Peyer's patch (tissue), 4 donors: ENCODE measurements around the gene PLOD2. TPM values are rescaled to one million over a fixed set of nuclear protein-coding genes. Genes with fewer than 3 reads are reported as not detected.

Experiments used
- DNase-seq, 3 donors: peaks; one replicate each; pipeline ENCODE4 v3.0.0-alpha.2; 2017 to 2019
- H3K27ac ChIP-seq, 4 donors: fragments of 200-600 bp; sonication (generic); one replicate each; pipeline ENCODE4 v1.5.1; 2016 to 2019
- H3K27me3 ChIP-seq, 2 donors: fragments of 200-600 bp; sonication (generic); one replicate each; pipeline ENCODE4 v1.5.1; 2019
- H3K36me3 ChIP-seq, 3 donors: fragments of 200-600 bp; sonication (generic); one replicate each; pipeline ENCODE4 v1.5.1; 2016 to 2019
- H3K4me1 ChIP-seq, 4 donors: fragments of 200-600 bp; sonication (generic); one replicate each; pipeline ENCODE4 v1.5.1; 2016 to 2019
- H3K4me3 ChIP-seq, 4 donors: fragments of 200-600 bp; sonication (generic); 1 replicate in 3 of 4; 2 replicates in 1 of 4; pipeline ENCODE4 v1.5.1; 2016 to 2019; ENCODE audit warnings: mild to moderate bottlenecking in 1 of 4
- H3K9me3 ChIP-seq, 4 donors: fragments of 200-600 bp; sonication (generic); one replicate each; pipeline ENCODE4 v1.5.1; 2016 to 2019; ENCODE audit warnings: mild to moderate bottlenecking in 1 of 4
- CTCF ChIP-seq, 6 experiments: fragments of 450-650 bp in 4 of 6; fragments of 200-600 bp in 2 of 6; sonication (generic) in 1 of 6; IDR thresholded peaks; one replicate each; pipeline ENCODE4 v1.5.1; 2017 to 2019; ENCODE audit warnings: antibody characterized with exemption in 6 of 6, mild to moderate bottlenecking in 3 of 6, moderate library complexity in 1 of 6
- POLR2A ChIP-seq, 2 donors: fragments of 450-650 bp; IDR thresholded peaks; one replicate each; pipeline ENCODE4 v1.5.1; 2017; ENCODE audit warnings: antibody characterized with exemption in 2 of 2, mild to moderate bottlenecking in 2 of 2, moderate library complexity in 2 of 2
- total RNA-seq, 4 donors: library from RNA; depleted of rRNA; stranded (reverse); fragments of >200 nt; gene quantifications; one replicate each; pipeline ENCODE4 v1.1.0, GENCODE V29; 2016

Gene PLOD2
- total RNA-seq, 4 donors from 2014 or later, result 9.9 to 78.8 (median 56.0) TPM

DNA sequence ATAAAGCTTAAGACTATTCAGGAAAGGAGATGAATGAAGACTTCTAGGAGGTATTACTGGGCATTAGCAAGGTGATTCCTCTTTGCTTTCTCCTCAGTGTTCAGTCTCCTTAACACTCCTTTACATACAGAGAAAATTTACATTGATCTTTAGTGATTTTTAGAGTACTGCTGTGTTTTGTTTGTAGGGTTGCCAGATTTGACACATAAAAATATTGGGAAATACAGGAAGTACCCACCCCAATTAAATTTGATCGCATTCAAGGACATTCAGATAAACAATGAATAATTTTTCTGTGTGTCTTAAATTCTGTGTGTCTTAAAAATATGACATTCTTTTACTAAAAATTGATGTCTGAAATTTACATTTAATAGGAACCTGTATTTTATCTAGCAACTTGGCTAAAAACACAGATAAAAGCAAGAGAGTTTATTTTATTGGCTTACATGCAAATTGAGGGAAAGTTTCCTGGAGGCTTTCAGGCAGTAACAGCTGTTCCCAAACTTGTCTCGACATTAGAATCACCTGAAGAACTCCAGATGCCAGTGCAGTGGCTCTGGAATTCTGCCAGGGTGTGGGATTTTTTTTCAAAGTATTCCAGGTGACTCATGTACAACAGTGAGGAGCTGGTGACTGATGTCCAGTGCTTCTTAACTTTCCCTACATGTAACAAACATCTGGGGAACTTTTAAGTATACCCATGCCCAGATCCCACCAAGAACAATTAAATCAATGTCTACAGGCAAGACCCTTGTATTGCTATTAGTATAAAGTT is 23.4 kb upstream of the PLOD2 start:
- H3K4me1 ChIP-seq, result no peaks in the 10 kb centered on the region
- no peaks in the 10 kb centered on the region for H3K36me3 ChIP-seq
- no peaks in the 10 kb centered on the region for H3K9me3 ChIP-seq
- no peak for TF ChIP-seq CTCF (IDR thresholded peaks at IDR 0.05)
- no peak for TF ChIP-seq POLR2A (IDR thresholded peaks at IDR 0.05)
- H3K27ac ChIP-seq, result no peak overlapping the region
- H3K27me3 ChIP-seq, result no peaks in the 10 kb centered on the region
- H3K4me3 ChIP-seq, result no peak overlapping the region
- DNase-seq, result no peak

DNA sequence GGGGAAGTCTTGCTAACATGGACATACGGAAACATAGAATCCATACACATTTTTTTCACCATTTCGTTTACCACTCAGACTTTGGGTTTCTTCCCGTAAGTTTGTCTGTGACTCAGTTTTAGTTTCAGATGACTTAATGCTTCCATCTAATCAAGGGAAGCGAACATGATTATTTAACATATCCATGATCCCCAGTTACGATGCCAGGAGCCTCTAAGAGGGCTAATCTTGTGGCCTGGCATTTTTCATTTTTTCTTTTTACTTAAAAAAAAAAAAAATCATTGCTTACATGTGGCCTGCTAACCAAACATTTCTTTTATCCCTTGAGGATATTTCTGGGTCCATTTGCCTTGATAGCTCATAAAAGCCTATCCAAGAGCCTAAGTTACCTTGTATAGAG is 20.2 kb upstream of the PLOD2 start:
- Histone ChIP-seq H3K27ac (no peak overlapping the region), H3K4me3 (no peak overlapping the region), H3K4me1 (no peaks in the 10 kb centered on the region), H3K9me3 (no peaks in the 10 kb centered on the region), H3K27me3 (no peaks in the 10 kb centered on the region), H3K36me3 (no peaks in the 10 kb centered on the region)
- DNase-seq, result no peak
- TF ChIP-seq POLR2A (IDR thresholded peaks at IDR 0.05), result no peak
- no peak for TF ChIP-seq CTCF (IDR thresholded peaks at IDR 0.05)

GRCh38 chr3:146180376-146180775 is 19.4 kb upstream of the PLOD2 start:
- Histone ChIP-seq H3K27ac (no peak overlapping the region), H3K4me3 (no peak overlapping the region), H3K4me1 (no peaks in the 10 kb centered on the region), H3K9me3 (no peaks in the 10 kb centered on the region), H3K36me3 (no peaks in the 10 kb centered on the region), H3K27me3 (no peaks in the 10 kb centered on the region)
- no peak for DNase-seq
- TF ChIP-seq POLR2A (IDR thresholded peaks at IDR 0.05), result no peak

DNA sequence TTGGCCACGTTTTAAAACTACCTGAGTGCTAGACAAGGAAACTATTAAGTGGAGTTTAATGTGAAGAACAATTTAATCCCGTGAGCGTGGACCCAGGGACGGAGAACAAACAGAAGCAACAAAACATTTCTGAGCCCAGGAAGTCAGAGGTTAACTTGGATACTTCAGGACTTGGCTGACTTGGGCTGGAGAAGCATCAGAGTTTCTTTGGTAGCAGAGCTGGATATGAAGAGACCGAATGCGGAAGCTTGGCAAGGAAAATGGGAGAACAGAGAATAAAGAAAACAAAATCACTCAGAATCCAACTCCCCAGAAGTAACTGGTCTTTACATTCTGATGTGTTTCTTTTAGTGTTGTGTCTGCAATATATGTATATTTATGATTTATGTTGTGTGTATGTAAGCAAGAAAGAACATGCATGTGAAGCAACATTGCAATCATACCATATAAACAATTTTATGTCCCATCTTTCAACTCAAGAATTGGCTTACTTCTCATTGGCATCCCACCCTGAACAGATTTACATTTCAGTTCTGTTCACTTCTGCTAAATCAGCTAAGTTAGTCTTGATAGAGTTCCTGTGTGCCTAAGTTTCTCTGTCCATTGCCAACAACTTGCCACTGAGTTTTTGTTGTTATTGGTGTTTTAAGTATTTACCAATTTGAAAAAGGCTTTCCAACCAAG is 17.2 kb upstream of the PLOD2 start:
- Histone ChIP-seq H3K27me3 (no peaks in the 10 kb centered on the region), H3K27ac (no peak overlapping the region), H3K36me3 (no peaks in the 10 kb centered on the region), H3K4me1 (no peaks in the 10 kb centered on the region), H3K9me3 (no peaks in the 10 kb centered on the region), H3K4me3 (no peak overlapping the region)
- no peak for DNase-seq
- no peak for TF ChIP-seq POLR2A (IDR thresholded peaks at IDR 0.05)
- TF ChIP-seq CTCF (IDR thresholded peaks at IDR 0.05), result no peak

- Histone ChIP-seq H3K9me3 (no peaks in the 10 kb centered on the region), H3K27ac (no peak overlapping the region), H3K27me3 (no peaks in the 10 kb centered on the region), H3K4me1 (no peaks in the 10 kb centered on the region), H3K36me3 (no peaks in the 10 kb centered on the region), H3K4me3 (no peak overlapping the region)
- no peak for DNase-seq
- TF ChIP-seq POLR2A (IDR thresholded peaks at IDR 0.05), result no peak
- no peak for TF ChIP-seq CTCF (IDR thresholded peaks at IDR 0.05)
These were observed 16.5 kb upstream of the PLOD2 start for GRCh38 chr3:146177519-146177918.

DNA sequence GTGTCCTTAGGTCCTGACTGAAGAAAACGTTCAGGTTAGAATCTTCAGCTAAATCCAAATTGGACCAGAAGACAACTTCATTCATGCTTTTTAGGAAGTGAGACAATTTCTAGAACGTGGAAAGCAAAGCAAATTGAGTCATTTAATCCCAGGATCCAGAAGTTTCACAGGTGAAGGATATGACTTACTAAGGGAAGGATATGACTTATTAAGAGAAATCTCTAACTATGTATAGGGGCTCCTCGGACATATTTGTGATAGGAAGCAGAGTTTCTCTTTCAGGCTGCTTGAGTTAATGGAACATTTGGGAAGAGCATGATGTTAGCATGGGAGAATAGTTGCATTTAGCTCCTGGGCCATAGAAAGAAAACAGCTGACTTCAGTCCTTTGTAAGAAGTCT is 16.1 kb upstream of the PLOD2 start:
- no peak for DNase-seq
- H3K27me3 ChIP-seq, result no peaks in the 10 kb centered on the region
- H3K4me1 ChIP-seq, result no peaks in the 10 kb centered on the region
- no peak overlapping the region for H3K27ac ChIP-seq
- no peaks in the 10 kb centered on the region for H3K36me3 ChIP-seq
- TF ChIP-seq POLR2A (IDR thresholded peaks at IDR 0.05), result no peak
- TF ChIP-seq CTCF (IDR thresholded peaks at IDR 0.05), result no peak
- no peak overlapping the region for H3K4me3 ChIP-seq
- H3K9me3 ChIP-seq, result no peaks in the 10 kb centered on the region
